ENCODE results near the gene RUSC1. TPM values are rescaled to one million over a fixed set of nuclear protein-coding genes. Genes with fewer than 3 reads are reported as not detected.

RUSC1 gene
- total RNA-seq, 1 donor from 2014 or later = 8.5 TPM

- DNase-seq (ENCODE audit: low spot score) = no peak
Measured at GRCh38 chr1:155295183-155295941, 25.3 kb upstream of the RUSC1 start.

DNA sequence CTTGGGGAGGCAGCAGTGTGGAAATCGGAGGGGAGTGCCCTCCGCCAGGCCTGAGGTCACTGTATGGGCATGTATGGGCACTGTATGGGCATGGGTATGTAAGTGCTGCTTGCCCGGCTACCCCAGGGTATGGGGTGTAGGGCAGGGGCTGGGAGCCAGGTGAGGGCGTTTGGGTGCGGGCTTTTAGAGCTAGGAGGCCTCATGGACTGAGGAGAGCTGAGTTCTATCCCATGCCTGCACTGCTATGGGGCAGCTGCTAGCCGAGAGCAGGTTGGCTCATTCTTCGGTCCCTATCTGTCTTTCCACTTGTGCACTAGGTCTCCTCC is 24.8 kb upstream of the RUSC1 start:
- DNase-seq (ENCODE audit: low spot score) = no peak
- ATAC-seq = no peak

More at GRCh38 chr1:155295183-155295941, 25.3 kb upstream of the RUSC1 start:
- no peak for ATAC-seq

DNA sequence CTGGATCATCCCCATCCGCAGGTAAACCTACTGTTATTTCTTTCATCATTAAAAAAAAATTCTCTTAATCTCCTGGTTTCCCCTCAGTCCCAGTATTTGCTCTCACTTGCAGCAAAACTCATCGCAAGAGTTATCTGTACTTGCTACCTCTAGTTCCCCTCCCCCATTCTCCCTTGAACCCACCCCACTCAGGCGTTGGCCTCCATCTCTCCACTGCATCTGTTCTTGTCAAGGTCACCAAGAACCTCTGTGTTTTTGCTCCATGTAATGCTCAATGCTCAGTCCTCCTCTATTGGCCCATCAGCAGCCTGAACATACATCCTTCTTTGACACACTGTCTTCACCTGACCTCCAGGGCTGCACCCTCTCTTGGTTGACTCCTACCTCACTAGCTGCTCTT is 24.0 kb upstream of the RUSC1 start:
- ATAC-seq = no peak

GRCh38 chr1:155297384-155297783 is 23.3 kb upstream of the RUSC1 start:
- DNase-seq (ENCODE audit: low spot score) = no peak
- ATAC-seq = no peak

More for the DNA sequence above, 24.0 kb upstream of the RUSC1 start:
- DNase-seq (ENCODE audit: low spot score) = no peak

DNA sequence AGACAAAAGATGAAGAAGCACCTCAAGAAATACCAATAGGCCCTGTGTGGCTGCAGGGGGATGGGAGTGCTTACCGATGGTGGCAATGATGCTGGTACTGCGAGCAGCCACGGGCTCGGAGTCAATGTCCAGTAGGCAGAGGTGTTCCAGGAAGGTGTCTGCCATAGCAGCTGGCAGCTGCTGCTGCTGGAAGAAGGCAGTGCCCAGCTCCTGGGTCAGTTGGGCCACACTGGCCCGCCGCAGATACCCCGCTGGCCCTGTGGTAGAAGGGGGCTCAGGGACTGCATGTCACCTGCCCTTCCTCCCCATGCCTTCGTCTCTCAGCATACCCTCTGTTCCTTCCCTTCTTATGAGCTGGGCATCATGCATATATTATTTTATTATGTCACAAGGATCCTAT is 20.7 kb upstream of the RUSC1 start:
- DNase-seq (ENCODE audit: low spot score) = no peak
- peak; percentile 55 for ATAC-seq

DNA sequence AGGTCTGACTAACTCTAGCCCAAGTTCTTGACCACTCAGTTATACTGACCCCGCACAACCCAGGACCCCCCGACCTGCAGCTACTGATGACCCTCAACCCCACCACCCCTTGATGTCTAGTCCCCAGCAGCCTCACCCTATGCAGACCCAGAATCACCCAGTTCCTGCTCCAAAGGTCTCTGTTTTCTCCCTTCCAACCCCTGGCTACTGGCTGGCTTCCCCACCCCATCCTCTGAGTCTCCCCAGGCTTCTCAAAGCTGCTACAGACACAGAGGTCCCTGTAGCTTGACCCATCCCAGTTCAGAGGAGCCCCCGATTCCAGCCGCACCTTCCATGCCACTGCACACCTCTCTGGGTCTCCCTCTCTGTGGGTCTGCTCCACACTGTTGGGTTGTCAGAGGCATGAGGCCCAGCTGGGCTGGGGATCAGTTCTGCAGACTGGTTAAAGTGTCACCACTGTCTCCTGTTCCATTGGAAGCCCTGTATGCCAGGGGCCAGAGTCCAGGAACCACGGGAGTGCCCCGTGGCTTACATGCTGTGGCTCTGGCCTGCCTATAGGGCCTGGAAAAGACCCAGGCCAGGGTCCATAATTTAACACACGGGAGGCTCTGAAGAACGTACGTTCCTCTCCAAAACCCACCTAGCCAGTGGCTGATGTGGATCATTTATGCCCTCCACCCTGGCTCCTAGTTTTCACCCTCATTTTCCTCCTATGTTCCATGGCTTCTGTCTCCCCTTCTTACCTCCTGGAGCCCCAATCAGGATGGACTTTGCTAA is 20.0 kb upstream of the RUSC1 start:
- ATAC-seq (peak; percentile 89), DNase-seq (ENCODE audit: low spot score) (peak; percentile 95)

- ATAC-seq (no peak), DNase-seq (ENCODE audit: low spot score) (no peak)
Measured at GRCh38 chr1:155301342-155301841, 19.3 kb upstream of the RUSC1 start, which contains the start of gene PKLR. PKLR (minus strand) TSS chr1:155301438; CDS start chr1:155301395, 43 bp downstream.

GRCh38 chr1:155304558-155305063 is 16.1 kb upstream of the RUSC1 start:
- ATAC-seq = peak; percentile 14
- DNase-seq (ENCODE audit: low spot score) = no peak

- DNase-seq (ENCODE audit: low spot score) (peak; percentile 74), ATAC-seq (peak; percentile 38)
Measured at GRCh38 chr1:155305881-155306391, 14.8 kb upstream of the RUSC1 start.

GRCh38 chr1:155307247-155307740 is 13.4 kb upstream of the RUSC1 start:
- ATAC-seq (no peak), DNase-seq (ENCODE audit: low spot score) (no peak)

GRCh38 chr1:155308493-155309422 is 11.9 kb upstream of the RUSC1 start, which contains the start of gene FDPS:
FDPS (plus strand) TSS chr1:155308866; CDS start chr1:155309790, 924 bp downstream.
- peak; percentile 99 for DNase-seq (ENCODE audit: low spot score)
- peak; percentile 89 for ATAC-seq

GRCh38 chr1:155309423-155310021 is 11.2 kb upstream of the RUSC1 start:
- DNase-seq (ENCODE audit: low spot score) (peak; percentile 70), ATAC-seq (no peak)

DNA sequence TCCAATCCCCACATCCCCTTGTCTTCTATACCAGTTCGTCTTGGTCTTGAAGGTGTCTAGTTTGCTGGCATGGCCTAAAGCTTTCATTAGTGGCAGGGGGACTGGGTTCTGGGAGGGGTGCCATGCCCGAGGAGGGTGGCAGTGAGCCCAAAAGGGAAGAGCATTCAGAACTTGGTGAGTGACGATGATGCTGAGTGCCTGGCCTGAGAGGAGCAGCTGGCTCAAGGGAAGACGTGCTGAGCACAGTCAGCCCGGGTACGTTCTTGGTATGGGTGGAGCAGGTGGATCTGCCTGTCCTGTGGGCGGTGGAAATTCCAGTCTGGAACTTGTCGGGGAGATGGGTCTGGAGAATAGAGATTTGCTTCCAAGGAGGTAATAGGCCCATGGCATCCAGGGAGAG is 7.4 kb upstream of the RUSC1 start:
- ATAC-seq = no peak

DNA sequence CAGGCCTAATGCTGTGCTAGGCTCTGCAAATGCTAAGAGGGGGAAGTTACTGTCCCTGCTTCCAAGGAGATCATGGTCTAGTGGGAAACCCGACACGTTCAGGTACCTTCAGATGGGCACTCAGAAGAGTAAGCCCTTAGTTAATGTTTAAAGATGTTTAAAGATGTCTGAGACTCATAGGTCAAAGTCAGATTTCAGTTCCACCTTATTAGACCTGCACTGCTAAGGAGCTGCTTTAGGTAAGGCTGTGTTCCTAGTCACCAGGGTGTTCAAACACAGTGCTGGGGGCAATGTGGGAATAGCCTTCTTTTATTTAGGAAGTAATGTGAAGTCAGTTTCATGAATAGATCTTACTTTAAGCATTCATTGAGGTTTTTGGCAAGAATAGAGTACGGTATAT is 3.8 kb upstream of the RUSC1 start:
- DNase-seq (ENCODE audit: low spot score) (no peak), ATAC-seq (peak; percentile 8)

More for the DNA sequence above, 7.4 kb upstream of the RUSC1 start:
- DNase-seq (ENCODE audit: low spot score) = no peak

- no peak for ATAC-seq
Measured at GRCh38 chr1:155318082-155318481, 2.6 kb upstream of the RUSC1 start.

DNA sequence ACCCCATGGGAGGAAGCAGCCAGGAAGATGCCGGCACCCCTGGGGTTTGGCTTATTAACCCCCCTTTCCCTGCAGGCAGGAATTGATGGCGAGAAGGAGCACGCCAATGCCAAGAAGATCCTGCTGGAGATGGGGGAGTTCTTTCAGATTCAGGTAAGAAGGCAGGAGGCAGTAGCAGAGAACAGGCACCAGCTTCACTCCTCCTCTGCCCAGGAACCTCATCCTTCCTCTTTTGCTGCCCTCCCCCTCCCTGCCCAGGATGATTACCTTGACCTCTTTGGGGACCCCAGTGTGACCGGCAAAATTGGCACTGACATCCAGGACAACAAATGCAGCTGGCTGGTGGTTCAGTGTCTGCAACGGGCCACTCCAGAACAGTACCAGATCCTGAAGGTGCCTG is 1.2 kb upstream of the RUSC1 start:
- DNase-seq (ENCODE audit: low spot score) (no peak), ATAC-seq (no peak)

More at GRCh38 chr1:155318082-155318481, 2.6 kb upstream of the RUSC1 start:
- DNase-seq (ENCODE audit: low spot score) = no peak

DNA sequence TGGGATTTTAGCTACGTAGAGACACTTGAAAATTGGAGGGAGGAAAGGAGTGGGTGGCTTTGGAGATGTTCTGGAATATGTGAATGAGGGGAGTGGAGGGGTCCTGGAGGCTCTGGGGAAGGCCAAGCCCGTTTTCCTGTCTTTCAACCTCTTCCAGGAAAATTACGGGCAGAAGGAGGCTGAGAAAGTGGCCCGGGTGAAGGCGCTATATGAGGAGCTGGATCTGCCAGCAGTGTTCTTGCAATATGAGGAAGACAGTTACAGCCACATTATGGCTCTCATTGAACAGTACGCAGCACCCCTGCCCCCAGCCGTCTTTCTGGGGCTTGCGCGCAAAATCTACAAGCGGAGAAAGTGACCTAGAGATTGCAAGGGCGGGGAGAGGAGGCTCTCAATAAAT is 442 bp upstream of the RUSC1 start:
- ATAC-seq = no peak
- no peak for DNase-seq (ENCODE audit: low spot score)

DNA sequence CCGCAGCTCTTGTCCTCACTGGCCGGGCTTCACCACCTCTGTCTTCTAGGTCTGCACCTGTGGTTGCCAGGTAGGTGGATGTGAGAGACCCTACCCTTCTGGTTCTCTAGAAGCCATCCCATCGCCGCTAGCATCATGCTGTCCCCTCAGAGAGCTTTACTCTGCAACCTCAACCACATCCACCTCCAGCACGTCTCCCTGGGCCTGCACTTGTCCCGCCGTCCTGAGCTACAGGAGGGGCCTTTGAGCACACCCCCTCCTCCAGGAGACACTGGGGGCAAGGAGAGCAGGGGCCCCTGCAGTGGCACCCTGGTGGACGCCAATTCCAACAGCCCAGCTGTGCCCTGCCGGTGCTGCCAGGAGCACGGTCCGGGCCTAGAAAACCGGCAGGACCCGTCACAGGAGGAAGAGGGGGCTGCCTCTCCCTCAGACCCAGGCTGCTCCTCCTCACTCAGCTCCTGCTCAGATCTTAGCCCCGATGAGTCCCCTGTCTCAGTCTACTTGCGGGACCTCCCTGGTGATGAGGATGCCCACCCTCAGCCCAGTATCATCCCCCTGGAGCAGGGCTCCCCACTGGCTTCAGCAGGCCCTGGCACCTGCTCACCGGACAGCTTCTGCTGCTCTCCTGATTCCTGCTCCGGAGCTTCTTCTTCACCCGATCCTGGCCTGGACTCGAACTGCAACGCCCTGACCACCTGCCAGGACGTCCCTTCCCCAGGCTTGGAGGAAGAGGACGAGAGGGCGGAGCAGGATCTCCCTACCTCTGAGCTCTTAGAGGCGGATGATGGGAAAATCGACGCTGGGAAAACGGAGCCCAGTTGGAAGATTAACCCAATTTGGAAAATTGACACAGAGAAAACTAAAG is 1.2 kb downstream of the RUSC1 start:
- peak; percentile 46 for DNase-seq (ENCODE audit: low spot score)
- ATAC-seq = no peak

- DNase-seq (ENCODE audit: low spot score) (peak; percentile 54), ATAC-seq (no peak)
Measured at GRCh38 chr1:155322571-155322952, 1.9 kb downstream of the RUSC1 start.
